Endothelial cell of hepatic sinusoid (primary cell): ENCODE data around the gene TXNDC15.
"Not testable (repeated sequence)": the region's sequence is repeated elsewhere in the genome, so short reads cannot be mapped to it uniquely, and the experiment has no call there.

Experiments used
- in situ Hi-C: cut with HindIII; loops from 2 replicates; pipeline ENCODE4 v1.10.0; 2017; ENCODE audit warnings: low sequenced_read_pairs

The TXNDC15 gene

DNA sequence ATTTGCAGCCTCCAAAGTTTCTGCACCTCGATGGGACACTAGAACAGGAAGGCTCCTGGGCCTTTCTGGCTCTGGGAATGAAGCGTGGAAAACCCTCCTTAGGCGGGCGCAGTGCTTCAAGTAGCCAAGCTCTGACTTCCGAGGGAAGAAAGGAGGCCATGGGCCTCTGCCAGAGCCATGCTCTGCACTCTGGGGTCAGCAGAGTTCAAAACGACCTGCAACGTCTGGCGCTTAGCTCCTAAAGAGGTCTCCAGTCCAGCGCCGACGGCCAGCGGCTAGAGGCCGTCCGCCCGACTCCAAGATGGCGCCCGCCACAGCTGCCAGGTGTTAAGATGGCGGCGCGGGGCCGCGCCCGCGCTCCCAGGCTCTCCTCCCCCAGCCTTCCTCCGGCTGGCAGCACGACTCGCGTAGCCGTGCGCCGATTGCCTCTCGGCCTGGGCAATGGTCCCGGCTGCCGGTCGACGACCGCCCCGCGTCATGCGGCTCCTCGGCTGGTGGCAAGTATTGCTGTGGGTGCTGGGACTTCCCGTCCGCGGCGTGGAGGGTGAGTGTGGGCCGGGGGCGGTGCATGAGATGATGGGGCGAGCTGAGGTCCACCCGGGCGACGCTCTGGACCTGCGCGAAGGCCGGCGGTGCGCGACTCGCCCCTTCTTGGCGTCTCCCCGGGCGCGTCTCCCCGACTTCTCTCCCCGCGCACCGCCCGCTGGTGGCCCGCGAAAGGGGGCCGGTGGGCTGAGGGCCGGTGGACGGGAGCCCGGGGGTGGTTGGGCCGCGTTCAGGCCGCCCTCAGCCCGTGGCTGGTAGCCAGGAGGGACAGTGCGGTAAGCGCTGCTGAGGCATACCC lies at the start of gene TXNDC15:
Gene TXNDC15, plus strand, starts transcription at position 385 of the 844 bp plus-strand sequence. Its CDS starts 57 bp downstream, at position 442.
- in situ Hi-C loops: no loop called here

- in situ Hi-C loops: no loop called here
These were observed 49.5 kb upstream of the TXNDC15 start for GRCh38 chr5:134824681-134825080.

DNA sequence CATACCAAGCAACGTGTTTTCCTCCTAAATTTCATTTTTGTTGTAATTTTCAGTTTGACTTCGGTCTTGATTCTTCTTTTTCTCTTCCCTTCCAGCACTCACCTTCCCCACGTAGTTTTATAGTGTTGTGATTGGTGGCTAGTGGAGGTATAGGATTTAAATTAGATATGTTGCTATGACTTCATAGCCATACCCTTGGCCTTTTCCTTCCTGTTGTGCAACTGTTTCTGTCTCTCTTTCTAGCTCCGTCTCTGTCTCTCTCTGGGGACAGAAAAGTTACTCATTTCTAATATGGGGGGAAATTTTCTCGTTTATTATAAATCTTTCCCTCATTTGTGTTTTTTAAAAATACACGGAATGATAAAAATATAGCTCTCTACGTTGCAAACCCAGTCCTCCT lies 49.0 kb upstream of the TXNDC15 start:
- in situ Hi-C loops: no loop called here

GRCh38 chr5:134833340-134834032 lies 40.7 kb upstream of the TXNDC15 start:
- in situ Hi-C loops: no loop called here

- in situ Hi-C loops: no loop called here
These were observed 38.5 kb upstream of the TXNDC15 start for GRCh38 chr5:134835623-134836022.

- in situ Hi-C loops: no loop called here
These were observed 36.5 kb upstream of the TXNDC15 start for GRCh38 chr5:134837530-134838181.

DNA sequence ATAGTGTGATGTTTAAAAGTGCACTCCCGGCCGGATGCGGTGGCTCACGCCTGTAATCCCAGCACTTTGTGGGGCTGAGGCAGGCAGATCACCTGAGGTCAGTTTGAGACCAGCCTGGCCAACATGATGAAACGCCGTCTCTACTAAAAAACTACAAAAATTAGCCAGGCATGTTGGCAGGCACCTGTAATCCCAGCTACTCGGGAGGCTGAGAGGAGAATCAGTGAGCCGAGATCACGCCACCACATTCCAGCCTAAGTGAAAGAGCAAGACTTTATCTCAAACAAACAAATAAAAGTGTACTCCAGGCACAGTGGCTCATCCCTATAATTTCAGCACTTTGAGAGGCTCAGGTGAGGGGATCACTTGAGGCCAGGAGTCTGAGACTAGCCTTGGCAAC lies 35.8 kb upstream of the TXNDC15 start:
- in situ Hi-C loops: not testable (repeated sequence)

GRCh38 chr5:134840811-134841210 lies 33.4 kb upstream of the TXNDC15 start:
- in situ Hi-C loops: loop anchor here (10.0 kb wide), 1 partner anchor 94 kb away; no protein-coding TSS in a partner anchor

GRCh38 chr5:134844252-134844651 lies 29.9 kb upstream of the TXNDC15 start:
- in situ Hi-C loops: loop anchor here (10.0 kb wide), 1 partner anchor 91 kb away; no protein-coding TSS in a partner anchor

GRCh38 chr5:134845335-134845851 lies 28.8 kb upstream of the TXNDC15 start:
- in situ Hi-C loops: loop anchor here (10.0 kb wide), 1 partner anchor 89 kb away; no protein-coding TSS in a partner anchor

GRCh38 chr5:134845852-134846640 lies 28.1 kb upstream of the TXNDC15 start, which contains the start of gene C5orf24:
Gene C5orf24 (plus strand): TSS chr5:134845968. CDS start chr5:134854901, 8,933 bp downstream.
- in situ Hi-C loops: loop anchor here (10.0 kb wide), 1 partner anchor 89 kb away; no protein-coding TSS in a partner anchor

DNA sequence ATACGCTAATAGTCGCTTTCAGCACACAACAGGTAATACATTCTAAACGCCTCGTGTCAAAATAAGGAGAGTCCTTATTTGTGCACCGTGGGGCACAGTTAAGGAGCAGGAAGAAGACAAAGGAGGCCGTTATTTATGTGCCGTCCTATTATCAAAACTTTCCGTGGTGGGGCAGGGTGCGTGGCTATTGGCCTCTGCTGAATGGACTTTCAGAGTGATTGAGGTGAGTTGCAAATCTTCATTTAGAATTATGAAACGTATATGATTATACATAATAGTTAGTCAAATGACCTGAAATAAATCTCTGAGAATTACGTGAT lies 27.6 kb upstream of the TXNDC15 start:
- in situ Hi-C loops: loop anchor here (10.0 kb wide), 1 partner anchor 88 kb away; no protein-coding TSS in a partner anchor

DNA sequence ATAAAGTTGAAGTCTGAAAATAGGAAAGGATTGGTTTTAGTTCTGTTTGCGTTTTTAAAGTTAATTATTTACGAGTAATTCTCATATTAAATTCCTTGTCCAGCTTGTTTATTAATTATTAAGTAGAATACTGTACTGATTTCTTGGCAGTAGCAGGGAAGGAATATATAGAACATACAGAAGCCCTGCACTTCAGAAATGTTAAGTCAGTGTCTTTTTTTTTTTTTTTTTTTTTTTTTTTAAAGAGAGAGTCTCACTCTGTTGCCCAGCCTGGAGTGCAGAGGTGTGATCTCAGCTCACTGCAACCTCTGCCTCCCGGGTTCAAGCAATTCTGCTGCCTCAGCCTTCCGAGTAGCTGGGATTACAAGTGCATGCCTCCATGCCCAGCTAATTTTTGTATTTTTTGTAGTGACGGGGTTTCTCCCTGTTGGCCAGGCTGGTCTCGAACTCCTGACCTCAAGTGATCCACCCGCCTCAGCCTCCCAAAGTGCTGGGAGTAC lies 24.7 kb upstream of the TXNDC15 start:
- in situ Hi-C loops: loop anchor here (10.0 kb wide), 1 partner anchor 85 kb away; no protein-coding TSS in a partner anchor

DNA sequence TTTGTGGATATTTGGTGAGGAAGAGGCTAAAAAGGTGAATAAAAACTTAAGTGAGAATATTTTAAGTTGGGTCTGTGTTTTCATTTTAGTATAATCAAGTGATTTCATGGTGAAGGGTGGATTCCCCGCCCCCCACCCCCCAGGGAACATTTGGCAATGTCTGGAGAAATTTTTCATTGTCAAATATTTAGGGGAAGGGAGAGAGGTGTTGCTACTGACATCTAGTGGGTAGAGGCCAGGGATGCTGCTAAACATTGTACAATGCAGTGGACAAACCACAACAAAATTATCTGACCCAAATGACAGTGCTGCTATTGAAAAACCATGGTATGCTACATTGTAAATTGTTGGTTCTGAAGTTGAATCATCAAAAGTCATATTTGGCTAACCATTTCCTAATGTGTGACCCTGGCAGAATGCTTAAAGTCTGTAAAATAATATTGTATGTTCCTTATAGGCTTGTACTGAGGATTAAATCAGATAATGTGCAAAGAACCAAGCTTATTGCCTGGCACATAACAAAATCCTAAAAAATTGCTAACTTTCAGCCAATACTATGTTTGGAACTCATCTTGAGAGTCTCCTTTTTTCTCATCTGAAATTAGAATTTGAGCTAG lies 22.8 kb upstream of the TXNDC15 start:
- in situ Hi-C loops: no loop called here

DNA sequence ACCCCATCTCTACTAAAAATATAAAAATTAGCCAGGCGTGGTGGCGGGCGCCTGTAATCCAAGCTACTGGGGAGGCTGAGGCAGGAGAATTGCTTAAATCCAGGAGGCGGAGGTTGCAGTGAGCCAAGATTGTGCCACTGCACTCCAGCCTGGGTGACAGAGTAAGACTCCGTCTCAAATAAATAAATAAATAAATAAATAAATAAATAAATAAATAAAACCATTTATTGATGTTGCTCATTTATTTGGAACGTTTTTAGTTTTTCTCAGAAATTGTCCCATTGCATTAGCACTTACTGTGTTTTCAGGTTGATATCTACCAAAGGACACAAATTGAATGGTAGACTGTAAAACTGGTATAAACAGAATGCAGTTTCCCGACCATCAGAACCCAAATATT lies 17.7 kb upstream of the TXNDC15 start:
- in situ Hi-C loops: loop anchor here (5.0 kb wide), 1 partner anchor 84 kb away; no protein-coding TSS in a partner anchor

DNA sequence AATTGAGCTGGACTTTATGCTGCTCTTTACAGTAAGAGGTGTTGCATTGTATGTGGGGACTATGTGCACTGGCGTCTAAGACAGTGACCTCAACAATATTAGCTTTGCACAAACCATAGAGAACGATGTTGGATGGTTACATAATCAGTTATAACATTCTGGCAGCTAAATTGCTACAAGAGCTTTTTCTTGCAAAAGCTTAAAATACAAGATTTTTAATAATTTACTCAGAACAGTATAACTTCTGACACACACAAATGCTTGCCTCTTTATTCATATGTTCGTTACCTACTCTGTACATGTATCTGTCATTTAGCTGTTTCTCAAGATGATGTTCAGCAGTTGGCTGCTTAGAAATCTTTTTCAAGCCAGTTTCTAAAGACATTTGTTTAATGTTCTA lies 16.8 kb upstream of the TXNDC15 start:
- in situ Hi-C loops: loop anchor here (5.0 kb wide), 1 partner anchor 85 kb away; no protein-coding TSS in a partner anchor

- in situ Hi-C loops: no loop called here
These were observed 9.5 kb upstream of the TXNDC15 start for GRCh38 chr5:134864707-134865106.

- in situ Hi-C loops: no loop called here
These were observed 677 bp upstream of the TXNDC15 start for GRCh38 chr5:134873494-134873893.
